Activated CD4-positive, alpha-beta T cell treated with anti-CD3 and anti-CD28 coated beads, Interleukin-2, amount 10 ng/mL, durations not matched to agents 7 days and 5 days (primary cell): ENCODE measurements around the gene SMAD5. TPM values are rescaled to one million over a fixed set of nuclear protein-coding genes. Genes with fewer than 3 reads are reported as not detected.

Experiments used
- CTCF ChIA-PET: fragments of 350-600 bp; sonication (Branson Sonifier 250); formaldehyde crosslinking; loops from one replicate; lab custom pipeline; 2021; ENCODE audit warnings: antibody characterized with exemption; lab: Charles Lee
- POLR2A ChIA-PET: fragments of 350-600 bp; sonication (Branson Sonifier 250); formaldehyde crosslinking; loops from one replicate; lab custom pipeline; 2021; ENCODE audit warnings: antibody characterized with exemption; lab: Charles Lee
- DNase-seq: peaks from one replicate; pipeline ENCODE4 v3.0.0-alpha.2; 2020
- H3K27ac Mint-ChIP-seq: one replicate; pipeline ENCODE4 v1.8.0; 2021; ENCODE audit warnings: mild to moderate bottlenecking, moderate library complexity, mixed read lengths
- H3K27me3 Mint-ChIP-seq: one replicate; pipeline ENCODE4 v1.8.0; 2021; ENCODE audit warnings: mixed read lengths
- H3K36me3 Mint-ChIP-seq: one replicate; pipeline ENCODE4 v1.8.0; 2021; ENCODE audit warnings: low read depth, mixed read lengths
- H3K4me1 Mint-ChIP-seq: one replicate; pipeline ENCODE4 v1.8.0; 2021; ENCODE audit warnings: mixed read lengths
- H3K4me3 Mint-ChIP-seq: one replicate; pipeline ENCODE4 v1.8.0; 2021; ENCODE audit warnings: mild to moderate bottlenecking, moderate library complexity, mixed read lengths
- H3K9me3 Mint-ChIP-seq: one replicate; pipeline ENCODE4 v1.8.0; 2021; ENCODE audit warnings: mixed read lengths
- total RNA-seq, 2 experiments: library from RNA; stranded (reverse); gene quantifications; one replicate each; pipeline ENCODE4 v1.2.3, GENCODE V29; 2021

Gene SMAD5
- total RNA-seq, 2 experiments from 2014 or later = 8.6 to 9.3 TPM

DNA sequence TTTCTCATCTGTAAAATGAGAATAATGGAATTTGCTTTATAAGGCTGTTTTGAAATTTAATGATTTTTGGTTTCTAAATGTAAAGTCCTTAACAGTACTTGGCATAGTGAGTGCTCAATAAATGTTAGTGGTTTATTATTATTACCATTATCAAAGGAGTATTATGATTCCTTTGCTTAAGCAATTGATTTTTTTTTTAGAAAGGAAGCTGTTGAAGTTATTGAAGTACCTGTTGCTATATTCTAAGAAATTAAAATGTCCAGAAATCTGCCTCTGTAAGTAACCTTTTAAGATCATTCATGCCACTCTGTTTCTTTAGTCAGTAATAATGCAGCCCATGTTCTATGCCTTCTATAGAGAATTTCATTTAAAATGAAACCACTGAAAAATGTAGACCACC lies 15.0 kb downstream of the SMAD5 start:
- POLR2A ChIA-PET = no interaction called here
- Mint-ChIP-seq H3K4me3 (no peak overlapping the region), H3K9me3 (no peaks in the 10 kb centered on the region), H3K36me3 (no peaks in the 10 kb centered on the region), H3K4me1 (no peaks in the 10 kb centered on the region), H3K27ac (no peak overlapping the region), H3K27me3 (peaks cover 2% of the 10 kb centered on the region)
- CTCF ChIA-PET = no interaction called here
- DNase-seq = no peak

DNA sequence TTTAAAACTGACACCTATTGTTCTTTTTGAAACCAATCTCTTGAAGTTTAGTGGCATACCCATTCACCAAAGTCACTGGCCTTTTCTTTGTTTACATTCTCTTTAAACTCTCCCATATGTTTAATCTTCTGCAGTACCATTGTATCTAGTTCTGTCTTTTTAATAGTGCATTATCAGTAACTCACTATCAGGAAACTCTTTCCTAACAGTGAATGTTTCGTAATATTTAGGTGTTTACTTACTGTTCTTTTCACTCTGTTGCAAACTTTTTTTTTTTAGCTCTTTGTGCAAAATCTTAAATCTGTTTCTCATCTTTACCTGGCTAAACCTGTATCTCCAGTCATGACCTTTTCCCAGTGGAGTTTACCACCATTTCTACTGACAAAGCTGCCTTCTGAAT lies 17.2 kb downstream of the SMAD5 start:
- H3K4me3 Mint-ChIP-seq = no peak overlapping the region
- ChIA-PET POLR2A (no interaction called here), CTCF (no interaction called here)
- H3K27me3 Mint-ChIP-seq = peaks cover 2% of the 10 kb centered on the region
- no peaks in the 10 kb centered on the region for H3K9me3 Mint-ChIP-seq
- no peak overlapping the region for H3K27ac Mint-ChIP-seq
- H3K4me1 Mint-ChIP-seq = no peaks in the 10 kb centered on the region
- H3K36me3 Mint-ChIP-seq = peaks cover 7% of the 10 kb centered on the region
- DNase-seq = no peak

DNA sequence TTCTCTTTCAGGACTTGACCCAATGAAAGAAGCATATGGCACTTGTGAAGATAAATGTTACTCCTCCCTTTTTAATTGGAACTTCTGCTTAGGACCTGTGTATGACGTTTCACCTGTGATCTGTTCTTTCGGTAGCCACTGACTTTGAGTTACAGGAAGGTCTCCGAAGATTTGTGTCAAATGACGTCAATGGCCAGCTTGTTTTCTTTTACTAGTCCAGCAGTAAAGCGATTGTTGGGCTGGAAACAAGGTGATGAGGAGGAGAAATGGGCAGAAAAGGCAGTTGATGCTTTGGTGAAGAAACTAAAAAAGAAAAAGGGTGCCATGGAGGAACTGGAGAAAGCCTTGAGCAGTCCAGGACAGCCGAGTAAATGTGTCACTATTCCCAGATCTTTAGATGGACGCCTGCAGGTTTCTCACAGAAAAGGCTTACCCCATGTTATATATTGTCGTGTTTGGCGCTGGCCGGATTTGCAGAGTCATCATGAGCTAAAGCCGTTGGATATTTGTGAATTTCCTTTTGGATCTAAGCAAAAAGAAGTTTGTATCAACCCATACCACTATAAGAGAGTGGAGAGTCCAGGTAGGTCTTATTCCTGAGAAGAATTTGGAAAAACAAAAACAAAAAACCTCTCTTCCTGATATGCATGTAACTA lies 21.1 kb downstream of the SMAD5 start:
- Mint-ChIP-seq H3K27ac (no peak overlapping the region), H3K9me3 (no peaks in the 10 kb centered on the region), H3K36me3 (peaks cover 10% of the 10 kb centered on the region), H3K27me3 (no peaks in the 10 kb centered on the region), H3K4me3 (no peak overlapping the region), H3K4me1 (no peaks in the 10 kb centered on the region)
- no peak for DNase-seq
- POLR2A ChIA-PET = no interaction called here
- CTCF ChIA-PET = no interaction called here

DNA sequence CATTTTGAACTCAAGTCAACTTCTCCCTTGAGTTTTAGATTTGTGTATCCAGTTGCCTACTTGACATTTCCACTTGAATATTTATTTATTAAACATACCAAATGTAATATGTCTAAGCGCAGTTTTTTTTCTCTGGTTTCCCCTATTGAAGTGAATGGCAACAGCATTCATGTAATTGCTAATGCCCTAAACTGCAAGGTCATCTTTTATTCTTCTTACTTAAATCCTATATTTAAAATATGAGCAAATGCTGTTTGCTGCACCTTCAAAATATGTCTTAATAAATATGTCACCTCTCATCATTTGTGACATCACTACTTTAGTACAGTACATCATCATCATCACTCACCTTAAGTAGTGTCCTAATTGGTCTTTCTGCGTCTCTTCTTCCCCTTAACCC lies 22.4 kb downstream of the SMAD5 start:
- no peak overlapping the region for H3K4me3 Mint-ChIP-seq
- no peak overlapping the region for H3K27ac Mint-ChIP-seq
- H3K36me3 Mint-ChIP-seq = peaks cover 10% of the 10 kb centered on the region
- H3K27me3 Mint-ChIP-seq = no peaks in the 10 kb centered on the region
- ChIA-PET POLR2A (no interaction called here), CTCF (no interaction called here)
- H3K9me3 Mint-ChIP-seq = no peaks in the 10 kb centered on the region
- DNase-seq = no peak
- no peaks in the 10 kb centered on the region for H3K4me1 Mint-ChIP-seq

DNA sequence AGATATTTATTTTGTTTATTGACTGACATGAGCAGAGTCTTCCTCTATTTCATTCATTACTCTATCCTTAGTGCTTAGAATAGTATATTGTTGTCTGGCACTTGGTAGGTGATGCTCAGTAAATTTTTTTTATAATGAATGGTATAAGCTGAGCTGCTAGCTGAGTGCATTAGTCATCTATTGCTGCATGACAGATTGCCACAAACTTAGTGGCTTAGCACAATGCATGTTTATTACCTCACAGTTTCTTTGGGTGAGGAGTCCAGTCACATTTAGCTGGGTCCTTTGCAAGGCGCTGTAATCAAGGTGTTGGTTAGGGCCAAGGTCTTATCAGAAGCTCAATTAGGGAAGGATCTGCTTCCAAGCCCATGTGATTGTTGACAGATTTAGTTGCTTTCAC lies 23.1 kb downstream of the SMAD5 start:
- ChIA-PET POLR2A (no interaction called here), CTCF (no interaction called here)
- no peaks in the 10 kb centered on the region for H3K4me1 Mint-ChIP-seq

DNA sequence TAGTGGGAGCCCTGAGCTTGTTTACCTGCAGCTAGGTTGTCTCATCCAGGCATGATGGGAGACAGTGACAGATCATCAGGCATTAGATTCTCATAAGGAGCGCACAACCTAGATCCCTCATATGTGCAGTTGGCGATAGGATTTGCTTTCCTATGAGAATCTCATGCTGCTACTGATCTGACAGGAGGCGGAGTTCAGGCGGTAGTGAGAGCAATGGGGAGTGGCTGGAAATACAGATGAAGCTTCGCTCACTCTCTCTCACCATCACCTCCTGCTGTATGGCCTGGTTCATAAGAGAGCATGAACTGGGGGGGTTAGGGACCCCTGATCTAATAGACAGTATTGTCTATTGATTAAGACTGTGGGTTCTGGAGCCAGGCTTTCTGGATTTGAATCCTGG lies 24.9 kb downstream of the SMAD5 start:
- H3K36me3 Mint-ChIP-seq = peaks cover 10% of the 10 kb centered on the region
- H3K4me1 Mint-ChIP-seq = no peaks in the 10 kb centered on the region

More for the DNA sequence above, 23.1 kb downstream of the SMAD5 start:
- Mint-ChIP-seq H3K9me3 (no peaks in the 10 kb centered on the region), H3K27ac (no peak overlapping the region), H3K27me3 (no peaks in the 10 kb centered on the region), H3K36me3 (peaks cover 10% of the 10 kb centered on the region), H3K4me3 (no peak overlapping the region)
- no peak for DNase-seq

DNA sequence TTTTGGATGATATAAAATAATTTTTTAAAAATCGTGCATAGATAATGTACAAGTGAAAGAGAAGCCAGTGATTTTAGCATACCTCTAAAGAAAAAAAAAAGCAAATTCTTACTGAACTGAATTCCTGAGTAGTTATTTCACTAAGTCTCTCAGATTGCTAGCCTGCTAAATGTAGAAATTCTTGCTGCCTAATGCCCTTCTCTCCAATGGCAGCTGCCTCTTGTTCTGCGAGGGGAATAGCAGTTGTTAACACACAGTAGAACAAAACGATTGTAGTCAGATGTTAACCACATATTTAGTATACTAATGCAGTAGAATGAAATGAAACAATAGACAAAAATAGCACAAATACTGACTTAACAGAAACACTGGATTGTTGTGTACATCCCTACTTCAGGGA lies 26.8 kb downstream of the SMAD5 start:
- no peaks in the 10 kb centered on the region for H3K4me1 Mint-ChIP-seq
- peaks cover 4% of the 10 kb centered on the region for H3K36me3 Mint-ChIP-seq
- no peaks in the 10 kb centered on the region for H3K27me3 Mint-ChIP-seq
- no peak overlapping the region for H3K4me3 Mint-ChIP-seq
- ChIA-PET CTCF (no interaction called here), POLR2A (no interaction called here)
- DNase-seq = no peak
- H3K27ac Mint-ChIP-seq = no peak overlapping the region
- no peaks in the 10 kb centered on the region for H3K9me3 Mint-ChIP-seq

More for the DNA sequence above, 24.9 kb downstream of the SMAD5 start:
- ChIA-PET CTCF (no interaction called here), POLR2A (no interaction called here)
- H3K4me3 Mint-ChIP-seq = no peak overlapping the region
- no peaks in the 10 kb centered on the region for H3K27me3 Mint-ChIP-seq
- no peaks in the 10 kb centered on the region for H3K9me3 Mint-ChIP-seq
- H3K27ac Mint-ChIP-seq = no peak overlapping the region
- DNase-seq = no peak

DNA sequence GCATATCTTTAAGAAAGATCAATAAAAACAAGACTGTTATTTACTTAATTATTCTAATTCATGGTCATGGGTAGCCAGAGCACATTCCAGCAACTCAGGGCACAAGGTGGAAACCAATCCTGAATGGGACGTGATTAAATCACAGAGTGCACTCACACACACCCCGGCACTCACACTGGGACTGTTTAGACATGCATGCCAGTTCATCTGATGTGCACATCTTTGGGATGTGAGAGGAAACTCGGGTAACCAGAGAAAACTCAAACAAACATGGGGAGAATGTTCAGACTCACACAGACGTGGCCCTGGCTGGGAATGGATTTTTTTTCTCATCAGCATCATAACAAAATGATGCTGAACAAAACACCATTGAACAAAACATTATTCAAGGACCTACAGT lies 29.4 kb downstream of the SMAD5 start:
- Mint-ChIP-seq H3K36me3 (no peaks in the 10 kb centered on the region), H3K27me3 (no peaks in the 10 kb centered on the region), H3K4me1 (no peaks in the 10 kb centered on the region), H3K9me3 (no peaks in the 10 kb centered on the region), H3K27ac (no peak overlapping the region), H3K4me3 (no peak overlapping the region)
- ChIA-PET POLR2A (no interaction called here), CTCF (no interaction called here)
- DNase-seq = no peak

DNA sequence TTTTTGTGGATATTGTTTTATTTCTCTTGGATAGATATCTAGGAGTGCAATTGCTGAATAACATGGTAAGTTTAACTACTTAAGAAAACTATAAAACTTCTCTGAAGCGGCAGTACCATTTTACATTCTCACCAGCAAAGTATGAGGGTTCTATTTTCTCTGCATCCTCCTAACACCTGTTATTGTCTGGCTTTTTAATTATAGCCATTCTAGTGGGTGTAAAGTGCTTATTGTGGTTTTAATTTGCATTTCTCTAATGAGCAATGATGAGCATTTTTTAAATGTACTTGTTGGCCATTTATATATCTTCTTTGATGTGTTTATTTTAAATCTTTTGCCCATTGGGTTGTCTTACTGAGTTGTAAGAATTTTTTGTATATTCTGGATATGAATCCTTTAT lies 31.6 kb downstream of the SMAD5 start:
- Mint-ChIP-seq H3K4me3 (no peak overlapping the region), H3K36me3 (no peaks in the 10 kb centered on the region), H3K27me3 (no peaks in the 10 kb centered on the region), H3K4me1 (no peaks in the 10 kb centered on the region), H3K9me3 (no peaks in the 10 kb centered on the region), H3K27ac (no peak overlapping the region)
- ChIA-PET POLR2A (no interaction called here), CTCF (no interaction called here)
- DNase-seq = no peak

DNA sequence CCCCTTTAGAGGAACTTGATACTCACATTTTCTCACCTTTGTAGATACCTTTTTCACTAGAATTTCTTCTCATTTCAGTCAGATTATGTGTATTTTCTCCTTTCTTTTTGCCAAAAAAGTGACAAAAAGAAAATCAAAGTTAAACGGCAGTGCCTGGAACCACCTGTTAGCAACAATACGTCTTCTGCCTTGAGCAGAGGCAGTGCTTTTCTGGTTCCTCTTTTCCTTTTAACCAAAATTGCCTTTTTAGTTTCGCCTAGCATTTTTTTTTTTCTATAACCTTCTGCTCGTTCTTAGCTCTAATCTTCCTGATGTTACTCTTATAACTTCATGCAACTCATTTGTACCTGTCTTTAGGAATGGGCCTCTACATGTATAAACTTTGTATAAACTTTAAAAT lies 34.3 kb downstream of the SMAD5 start:
- Mint-ChIP-seq H3K4me1 (no peaks in the 10 kb centered on the region), H3K4me3 (no peak overlapping the region), H3K27ac (no peak overlapping the region), H3K36me3 (no peaks in the 10 kb centered on the region), H3K9me3 (no peaks in the 10 kb centered on the region), H3K27me3 (peaks cover 2% of the 10 kb centered on the region)
- POLR2A ChIA-PET = no interaction called here
- no peak for DNase-seq
- CTCF ChIA-PET = no interaction called here

DNA sequence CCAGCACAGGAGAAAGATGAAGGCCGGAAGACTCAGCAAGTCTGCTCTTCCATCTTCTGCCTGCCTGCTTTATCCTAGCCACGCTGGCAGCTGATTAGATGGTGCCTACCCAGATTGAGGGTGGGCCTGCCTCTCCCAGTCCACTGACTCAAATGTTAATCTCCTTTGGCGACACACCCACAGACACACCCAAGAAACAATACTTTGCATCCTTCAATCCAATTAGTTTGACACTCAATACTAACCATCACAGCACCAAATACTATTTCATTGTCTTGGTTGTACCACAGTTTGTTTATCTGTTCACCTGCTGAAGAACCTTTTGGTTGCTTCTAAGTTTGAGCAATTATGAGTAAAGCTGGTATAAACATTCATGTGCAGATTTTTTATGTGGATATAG lies 36.6 kb downstream of the SMAD5 start:
- Mint-ChIP-seq H3K4me1 (no peaks in the 10 kb centered on the region), H3K27me3 (peaks cover 2% of the 10 kb centered on the region), H3K27ac (no peak overlapping the region), H3K9me3 (no peaks in the 10 kb centered on the region), H3K4me3 (no peak overlapping the region), H3K36me3 (no peaks in the 10 kb centered on the region)
- no peak for DNase-seq
- ChIA-PET CTCF (no interaction called here), POLR2A (no interaction called here)

DNA sequence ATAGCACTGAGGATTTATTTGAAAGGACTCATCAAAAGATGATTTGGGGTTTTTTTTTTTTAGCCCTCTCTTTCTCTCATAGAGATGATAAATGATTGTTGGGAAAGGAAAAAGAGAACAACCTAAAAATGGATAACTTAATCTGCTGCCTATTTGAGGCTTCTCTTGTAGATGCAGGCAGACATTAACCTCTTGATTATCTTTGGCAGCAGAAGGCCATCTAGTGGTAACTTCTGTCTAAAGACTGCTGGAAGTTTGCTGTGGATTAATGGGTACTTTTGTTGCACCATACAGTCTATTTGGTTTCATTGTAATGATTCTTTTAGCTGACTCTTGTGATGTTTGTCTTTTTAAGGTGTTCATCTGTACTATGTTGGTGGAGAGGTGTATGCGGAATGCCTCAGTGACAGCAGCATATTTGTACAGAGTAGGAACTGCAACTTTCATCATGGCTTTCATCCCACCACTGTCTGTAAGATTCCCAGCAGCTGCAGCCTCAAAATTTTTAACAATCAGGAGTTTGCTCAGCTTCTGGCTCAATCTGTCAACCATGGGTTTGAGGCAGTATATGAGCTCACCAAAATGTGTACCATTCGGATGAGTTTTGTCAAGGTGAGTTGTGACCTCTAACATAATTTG lies 41.5 kb downstream of the SMAD5 start:
- DNase-seq = no peak
- H3K9me3 Mint-ChIP-seq = no peaks in the 10 kb centered on the region
- peaks cover 2% of the 10 kb centered on the region for H3K27me3 Mint-ChIP-seq
- H3K4me3 Mint-ChIP-seq = no peak overlapping the region
- no peaks in the 10 kb centered on the region for H3K4me1 Mint-ChIP-seq
- peaks cover 1% of the 10 kb centered on the region for H3K36me3 Mint-ChIP-seq
- ChIA-PET CTCF (interaction anchor here (0.6 kb wide), 1 partner anchor 58 kb away, joined by 5 read pairs; no protein-coding TSS in a partner anchor), POLR2A (no interaction called here)
- H3K27ac Mint-ChIP-seq = no peak overlapping the region

DNA sequence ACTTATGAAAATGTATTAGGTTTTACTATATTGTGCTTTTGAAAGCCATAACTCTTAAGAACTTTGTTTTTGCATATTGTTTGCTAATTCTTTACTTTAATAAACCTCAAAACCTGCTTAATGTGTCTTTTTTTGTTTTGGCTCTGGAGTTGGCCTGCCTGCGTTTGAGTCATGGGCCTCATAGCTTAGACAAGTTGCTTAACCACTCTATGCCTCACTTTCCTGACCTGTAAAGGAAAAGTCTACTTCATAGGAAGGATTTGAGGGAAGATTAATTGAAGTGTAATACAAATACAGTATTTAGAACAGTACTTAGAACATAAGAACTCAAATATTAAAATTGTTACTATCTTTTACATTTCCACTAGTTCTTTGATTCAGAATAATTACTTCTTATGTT lies 50.0 kb downstream of the SMAD5 start:
- H3K9me3 Mint-ChIP-seq = no peaks in the 10 kb centered on the region
- H3K27ac Mint-ChIP-seq = no peak overlapping the region
- H3K27me3 Mint-ChIP-seq = peaks cover 6% of the 10 kb centered on the region
- no peaks in the 10 kb centered on the region for H3K36me3 Mint-ChIP-seq
- DNase-seq = no peak
- ChIA-PET POLR2A (no interaction called here), CTCF (no interaction called here)
- H3K4me3 Mint-ChIP-seq = no peak overlapping the region
- no peaks in the 10 kb centered on the region for H3K4me1 Mint-ChIP-seq
